Bone marrow (tissue), 2 donors: ENCODE results near the gene RPL37A.
"Not testable (repeated sequence)": the region's sequence is repeated elsewhere in the genome, so short reads cannot be mapped to it uniquely, and the experiment has no call there.

ENCODE experiments used
- DNase-seq, 2 donors: peaks; one replicate each; lab custom pipeline; 2025; lab: John Stamatoyannopoulos, UW

The RPL37A gene

GRCh38 chr2:216517447-216518225, 19.0 kb downstream of the RPL37A start:
- DNase-seq, result no peak

GRCh38 chr2:216518566-216519119, 20.0 kb downstream of the RPL37A start:
- DNase-seq, result not testable (repeated sequence)

DNA sequence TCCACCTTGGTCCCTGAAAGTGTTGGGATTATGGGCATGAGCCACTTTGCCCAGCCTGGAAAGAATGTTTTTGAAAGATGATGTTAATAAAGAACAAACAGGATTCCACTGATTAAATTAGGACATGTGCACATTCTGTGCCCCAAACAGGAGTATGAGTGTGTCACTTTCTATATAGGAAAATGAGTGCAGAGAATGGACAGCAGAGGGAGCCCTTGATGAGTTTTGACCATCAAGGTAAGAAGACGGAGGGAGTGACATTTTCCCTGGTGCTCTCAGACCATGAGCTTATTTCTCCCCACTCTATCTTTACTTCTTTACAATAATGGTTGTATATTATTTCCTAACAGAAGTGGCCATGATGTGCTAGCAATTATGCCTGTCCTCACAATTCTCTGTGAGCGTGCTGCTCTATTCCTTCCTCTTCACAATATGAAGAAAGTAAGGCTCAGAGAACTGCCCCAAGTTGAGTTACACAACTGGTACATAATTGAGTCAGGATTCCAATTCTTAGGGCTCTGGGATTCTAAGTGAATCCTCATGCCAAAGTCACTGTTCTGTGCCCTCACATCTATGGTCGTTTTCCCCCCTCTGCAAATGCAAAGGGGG, 20.6 kb downstream of the RPL37A start:
- no peak for DNase-seq

DNA sequence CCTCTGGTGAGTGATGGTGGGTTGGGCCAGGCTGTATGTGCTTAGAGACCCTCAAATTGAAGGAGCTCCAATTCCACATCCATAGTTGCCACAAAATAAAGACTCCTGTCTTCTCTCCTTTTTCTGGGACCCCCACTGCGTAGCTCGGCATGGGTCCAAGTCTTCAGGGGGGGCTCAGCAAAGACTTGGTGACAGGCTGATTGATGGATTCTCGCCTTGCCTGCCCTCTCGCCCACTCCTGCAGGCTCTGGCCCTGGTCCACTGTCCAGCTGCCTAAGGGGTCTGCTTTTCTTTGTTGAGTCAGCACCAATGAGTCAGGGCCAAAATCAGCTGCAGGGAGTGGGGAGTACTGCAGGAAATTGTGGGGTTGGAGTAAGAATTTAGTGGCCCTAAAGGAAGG, 21.5 kb downstream of the RPL37A start:
- no peak for DNase-seq

DNA sequence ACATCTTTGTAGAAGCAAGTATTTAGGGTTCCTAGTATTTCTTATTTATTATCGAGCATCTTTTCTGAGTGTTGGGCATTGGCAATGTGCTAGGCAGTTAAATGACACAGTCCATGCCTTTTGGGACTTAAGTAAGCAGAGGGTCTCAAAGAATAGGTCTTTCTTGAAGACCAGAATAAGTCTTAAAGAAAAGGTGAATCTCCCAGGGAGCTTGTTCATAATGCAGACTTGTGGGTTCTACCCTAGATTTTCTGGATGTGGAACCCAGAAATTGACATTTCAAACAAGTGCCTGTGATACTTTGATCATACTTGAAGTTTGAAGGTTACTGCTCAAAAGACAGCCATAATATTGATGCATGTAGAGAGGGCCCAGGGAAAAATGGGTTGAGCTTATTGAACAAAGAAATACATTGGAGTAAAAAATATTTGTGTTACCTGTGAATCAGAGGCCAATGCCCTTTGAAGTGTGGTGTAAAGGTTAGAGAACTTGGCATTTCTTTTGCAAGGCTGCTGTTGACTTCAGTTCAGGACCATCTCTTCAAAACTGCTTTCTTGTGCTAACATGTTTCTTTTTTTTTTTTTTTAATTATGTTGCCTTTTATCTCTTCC, 24.4 kb downstream of the RPL37A start:
- no peak for DNase-seq

GRCh38 chr2:216525972-216526371, 27.3 kb downstream of the RPL37A start:
- DNase-seq, result no peak

- no peak for DNase-seq
Observed at GRCh38 chr2:216526939-216527338, 28.3 kb downstream of the RPL37A start.

DNA sequence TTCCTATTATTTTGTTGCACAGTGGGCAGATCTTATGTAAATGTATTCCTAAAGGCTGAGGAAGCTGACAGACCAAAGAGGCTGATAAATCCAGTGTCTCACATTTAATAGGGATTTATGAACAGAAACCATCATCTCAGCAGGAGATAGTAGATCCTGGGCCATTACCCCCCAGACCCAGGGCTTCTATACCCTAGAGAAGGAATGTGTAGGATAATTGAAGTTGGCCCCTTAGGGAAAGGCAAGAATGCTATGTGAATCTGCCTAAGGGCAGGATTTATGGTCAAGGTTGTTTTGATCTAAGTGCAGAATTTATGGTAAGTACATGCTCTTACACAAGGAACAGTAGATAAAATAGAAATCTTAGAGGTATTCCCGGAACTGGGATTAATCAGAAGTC, 29.0 kb downstream of the RPL37A start:
- DNase-seq, result no peak

DNA sequence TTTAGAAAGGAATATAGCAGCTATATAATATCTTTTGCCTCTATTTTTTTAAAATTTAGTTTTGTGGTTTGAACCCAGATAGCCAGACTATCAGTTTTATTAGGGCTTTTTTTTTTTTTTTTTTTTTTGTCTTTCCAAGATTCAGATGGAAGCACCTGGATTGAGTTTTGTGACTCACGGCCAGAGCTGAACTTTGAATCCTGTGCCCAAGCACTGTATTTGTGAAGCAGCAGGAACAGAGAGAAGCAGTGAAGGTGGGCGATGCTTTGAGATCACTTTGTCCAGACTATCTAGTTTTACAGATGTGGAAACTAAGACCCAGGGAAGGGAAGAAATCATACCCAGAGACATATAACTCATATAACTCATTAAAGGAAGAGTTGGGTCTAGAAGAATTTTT, 33.9 kb downstream of the RPL37A start:
- no peak for DNase-seq

DNA sequence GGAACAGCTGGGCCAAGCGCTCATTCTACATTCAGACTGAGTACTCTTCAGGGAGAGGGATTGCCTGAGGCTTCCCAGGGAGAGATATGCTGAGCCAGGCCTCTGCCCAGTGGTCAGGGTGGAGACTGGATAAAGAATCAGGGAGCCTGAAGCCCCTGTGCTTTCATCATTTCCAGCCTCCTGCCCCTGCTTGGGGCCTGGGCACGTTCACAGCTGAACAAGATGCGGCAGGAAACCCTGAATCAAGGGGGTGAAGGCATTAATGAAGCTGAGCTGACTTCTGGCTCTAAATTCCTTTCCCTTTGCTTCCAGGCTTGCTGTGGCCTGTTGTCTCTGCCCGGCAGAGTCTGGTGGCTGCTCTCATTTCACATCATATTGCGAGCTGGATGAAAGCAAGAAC, 35.0 kb downstream of the RPL37A start:
- DNase-seq, result no peak

DNA sequence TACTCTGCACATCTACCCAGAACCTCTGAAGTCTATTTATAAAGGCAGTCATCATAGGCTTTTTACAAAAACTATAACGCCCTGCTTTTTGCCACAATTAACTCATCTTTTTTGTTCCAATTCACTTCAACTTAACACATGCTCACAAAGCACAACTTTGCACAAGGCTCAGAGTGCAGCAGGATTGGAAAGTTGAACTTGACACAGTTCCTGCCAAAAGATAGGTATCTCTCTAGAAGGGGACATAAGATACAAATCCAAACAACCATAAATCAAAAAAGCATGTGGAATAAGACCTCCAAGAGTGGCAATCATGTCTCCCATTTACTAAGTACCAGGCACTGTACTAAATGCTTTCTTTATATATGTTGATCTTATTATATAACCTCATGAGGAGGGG, 36.2 kb downstream of the RPL37A start:
- no peak for DNase-seq

DNA sequence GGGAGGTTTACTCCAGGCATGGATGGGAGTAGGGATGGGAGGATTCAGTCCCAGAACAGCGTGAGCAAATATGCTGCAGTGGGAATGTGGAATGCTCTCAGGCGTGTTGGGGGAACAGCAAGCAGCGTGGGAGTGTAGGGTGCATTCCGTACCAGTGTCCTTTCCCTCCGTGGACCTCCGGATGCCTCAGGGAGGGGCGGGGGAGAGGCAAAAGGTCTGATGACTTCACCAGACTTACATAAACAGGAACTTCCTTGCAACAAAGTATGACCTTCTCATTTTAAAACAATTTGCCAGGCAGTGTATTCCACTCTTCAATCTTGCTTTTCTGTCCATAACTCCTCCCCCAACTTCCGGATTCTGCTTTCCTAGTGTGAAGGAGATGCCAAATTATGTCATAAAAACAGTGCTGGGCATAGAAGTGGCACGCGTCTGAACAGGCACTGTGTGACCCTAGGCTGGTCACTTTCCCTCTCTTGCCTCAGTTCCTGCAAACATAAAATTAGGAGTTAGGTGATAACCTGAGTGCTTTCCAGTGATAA, 36.9 kb downstream of the RPL37A start:
- DNase-seq, result no peak

GRCh38 chr2:216536734-216537210, 38.1 kb downstream of the RPL37A start:
- no peak for DNase-seq

DNA sequence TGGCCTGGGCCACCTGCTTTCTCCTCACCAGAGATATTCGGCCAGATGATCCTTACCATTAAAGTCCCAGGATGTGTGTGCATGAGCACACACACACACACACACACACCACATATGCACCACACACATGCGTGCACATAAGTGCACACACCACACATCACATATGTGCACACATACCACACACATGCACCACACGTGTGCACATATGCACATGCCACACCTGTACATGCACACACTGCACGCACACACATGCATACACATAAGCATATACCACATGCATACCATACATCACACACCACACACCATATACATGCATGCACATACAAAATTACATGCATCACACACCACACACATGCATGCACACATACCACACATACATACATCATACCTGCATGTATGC, 38.7 kb downstream of the RPL37A start:
- no peak for DNase-seq

DNA sequence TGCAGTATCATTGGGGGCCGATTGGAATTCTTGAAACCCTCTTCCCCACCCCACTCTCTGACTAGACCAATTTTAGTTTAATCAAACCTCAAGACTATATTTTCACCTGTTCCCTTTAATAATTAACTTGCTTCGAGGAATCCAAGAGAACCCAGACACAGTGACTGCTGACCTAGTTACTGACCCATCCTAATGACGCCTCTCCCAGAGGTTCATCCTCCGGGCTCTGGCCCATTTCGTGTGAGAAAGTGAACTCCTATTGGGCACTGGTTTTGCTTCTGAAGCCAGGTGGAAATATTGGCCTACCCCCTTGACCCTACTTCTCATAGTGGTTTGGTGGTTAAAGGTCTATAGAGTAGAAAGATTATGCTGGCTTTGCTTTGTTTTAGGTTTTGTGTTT, 39.9 kb downstream of the RPL37A start:
- DNase-seq, result no peak

DNA sequence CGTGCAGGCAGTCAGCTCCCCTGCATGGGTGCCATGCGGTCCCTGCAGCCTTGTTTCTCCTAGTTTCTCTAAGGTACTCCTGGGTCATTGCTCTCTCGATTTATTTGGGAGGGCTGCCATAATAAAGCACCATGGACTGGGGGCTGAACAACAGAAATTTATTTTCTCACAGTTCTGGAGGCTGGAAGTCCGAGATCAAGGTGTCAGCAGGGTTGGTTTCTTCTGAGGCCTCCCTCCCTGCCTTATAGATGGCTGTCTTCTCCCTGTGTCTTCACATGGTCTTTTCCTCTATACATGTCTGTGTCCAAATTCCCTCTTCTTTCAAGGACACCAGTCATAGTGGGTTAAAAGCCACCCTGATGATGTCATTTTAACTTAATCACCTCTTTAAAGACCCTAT, 40.5 kb downstream of the RPL37A start:
- no peak for DNase-seq

GRCh38 chr2:216539791-216540241, 41.2 kb downstream of the RPL37A start:
- DNase-seq, result no peak

DNA sequence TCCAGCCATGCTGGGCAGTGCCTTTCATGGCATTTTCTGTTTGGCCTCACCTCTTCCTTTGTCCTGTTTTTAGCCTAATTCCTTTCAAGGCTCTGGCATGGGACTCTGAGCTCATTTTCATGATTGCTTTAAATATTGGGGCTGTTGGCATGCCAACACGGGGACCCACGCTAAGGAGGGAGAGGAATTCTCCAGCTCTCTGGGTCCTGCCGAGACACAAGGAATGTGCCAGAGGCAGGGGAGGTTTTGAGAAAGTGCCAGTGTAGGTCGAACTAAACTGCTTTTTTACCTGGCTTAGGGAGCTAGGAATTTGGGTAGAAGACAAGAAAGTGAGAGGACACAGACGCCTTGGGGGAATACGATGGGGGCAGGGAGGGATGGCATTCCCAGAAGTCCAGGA, 42.3 kb downstream of the RPL37A start:
- no peak for DNase-seq

- no peak for DNase-seq
Observed at GRCh38 chr2:216541505-216541904, 42.9 kb downstream of the RPL37A start.

GRCh38 chr2:216545359-216545758, 46.7 kb downstream of the RPL37A start:
- no peak for DNase-seq

DNA sequence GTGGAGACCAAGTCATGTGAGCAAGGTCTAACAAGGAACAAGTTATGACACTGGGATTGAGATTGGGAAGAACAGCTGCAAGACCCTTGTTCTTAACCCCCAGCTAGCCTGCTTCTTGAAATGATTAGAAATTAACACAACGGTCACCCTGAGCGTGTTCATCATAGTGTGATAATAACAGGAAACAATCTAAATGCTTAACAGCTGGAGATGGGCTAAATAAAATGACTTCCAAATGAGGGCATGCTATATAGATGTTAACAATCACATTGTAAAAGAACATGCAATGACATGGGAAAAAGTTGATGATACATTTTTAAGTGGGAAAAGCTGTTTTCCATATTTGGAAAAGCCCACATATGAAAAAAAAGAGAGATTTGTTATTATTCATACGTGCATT, 47.6 kb downstream of the RPL37A start:
- DNase-seq, result no peak

DNA sequence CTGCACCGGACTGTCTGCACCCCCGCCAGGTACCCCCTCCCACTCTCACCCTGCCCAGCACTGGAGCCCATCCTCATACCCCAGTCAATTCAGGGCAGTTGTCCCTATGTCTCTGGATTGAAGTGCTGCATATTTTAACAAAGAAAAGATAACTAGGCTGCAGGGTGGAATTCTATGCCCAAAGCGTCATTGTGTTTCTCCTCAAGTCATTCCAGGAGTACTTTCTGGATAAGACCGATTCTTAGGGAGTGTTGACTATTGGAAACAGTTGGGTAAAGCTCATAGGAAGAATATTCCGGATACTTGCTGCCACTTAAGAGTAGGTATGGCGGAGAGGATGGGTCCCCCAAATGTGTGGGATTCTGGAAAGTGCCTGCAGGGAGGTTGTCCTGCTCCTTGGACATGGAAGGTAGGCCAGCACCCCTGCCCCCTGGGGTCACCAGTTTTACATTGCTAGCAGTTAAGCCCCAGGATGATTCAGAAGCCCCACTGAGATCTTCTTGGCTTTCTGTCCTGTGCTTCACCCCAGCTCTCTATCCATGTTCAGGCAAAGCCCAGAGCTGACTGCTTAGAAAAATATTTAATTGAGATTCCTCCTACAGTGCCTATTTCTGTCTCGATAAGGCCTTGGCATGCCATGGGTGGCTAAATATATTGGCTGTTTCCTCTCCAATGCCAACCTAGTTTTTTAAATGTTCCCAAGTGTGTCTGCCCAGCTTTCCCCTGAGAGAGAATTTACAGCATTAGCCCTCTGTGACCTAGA, 48.2 kb downstream of the RPL37A start:
- no peak for DNase-seq
